HG03520 (cell line): ENCODE results near the gene PLXNA4.

Source experiments
- ATAC-seq: cut with Tn5 transposase; IDR thresholded peaks from one replicate; pipeline ENCODE4 v1.9.1; 2021; ENCODE audit warnings: mild to moderate bottlenecking, moderate library complexity; ENCODE audit not compliant: unreplicated experiment

PLXNA4 gene

GRCh38 chr7:132225216-132226030 is 350.8 kb downstream of the PLXNA4 start:
- no peak for ATAC-seq

- no peak for ATAC-seq
Observed at GRCh38 chr7:132221356-132221755, 354.9 kb downstream of the PLXNA4 start.

DNA sequence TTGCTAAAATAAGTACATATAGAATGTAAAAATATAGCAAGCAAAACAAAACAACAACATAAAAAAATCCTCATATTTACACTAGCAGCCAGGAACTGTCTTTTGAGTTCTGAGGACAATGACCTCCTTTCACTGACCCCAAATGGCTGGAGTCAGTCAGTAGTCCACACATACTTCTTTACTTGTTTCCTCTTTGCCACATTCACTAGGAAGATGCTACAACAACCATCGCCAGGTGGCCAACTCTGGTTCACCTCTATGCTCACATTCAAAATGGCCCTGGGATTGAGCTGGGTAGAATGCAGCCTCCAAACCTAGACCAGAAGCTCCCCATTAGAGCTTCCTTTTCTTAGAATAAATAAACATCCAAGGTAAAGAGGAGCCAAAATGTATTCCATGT is 356.2 kb downstream of the PLXNA4 start:
- no peak for ATAC-seq

DNA sequence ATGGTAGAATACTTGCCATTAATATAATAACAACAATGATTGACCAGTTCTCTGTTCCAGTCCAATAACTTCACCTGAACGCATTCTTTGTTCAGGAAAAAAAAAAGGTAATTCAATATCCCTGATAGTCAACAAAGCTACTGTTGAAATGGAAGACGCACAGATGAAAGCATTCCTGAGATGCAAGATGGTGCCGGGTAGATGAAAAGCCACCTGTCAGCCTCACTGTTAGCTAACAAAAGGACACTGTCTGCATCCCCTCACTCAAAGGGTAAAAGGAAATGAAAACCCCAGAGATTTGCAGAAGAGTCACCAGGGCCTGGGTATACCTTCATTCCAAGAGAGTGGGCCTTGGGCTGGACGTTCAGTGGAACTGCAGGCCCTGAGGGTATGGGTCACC is 357.4 kb downstream of the PLXNA4 start:
- no peak for ATAC-seq

DNA sequence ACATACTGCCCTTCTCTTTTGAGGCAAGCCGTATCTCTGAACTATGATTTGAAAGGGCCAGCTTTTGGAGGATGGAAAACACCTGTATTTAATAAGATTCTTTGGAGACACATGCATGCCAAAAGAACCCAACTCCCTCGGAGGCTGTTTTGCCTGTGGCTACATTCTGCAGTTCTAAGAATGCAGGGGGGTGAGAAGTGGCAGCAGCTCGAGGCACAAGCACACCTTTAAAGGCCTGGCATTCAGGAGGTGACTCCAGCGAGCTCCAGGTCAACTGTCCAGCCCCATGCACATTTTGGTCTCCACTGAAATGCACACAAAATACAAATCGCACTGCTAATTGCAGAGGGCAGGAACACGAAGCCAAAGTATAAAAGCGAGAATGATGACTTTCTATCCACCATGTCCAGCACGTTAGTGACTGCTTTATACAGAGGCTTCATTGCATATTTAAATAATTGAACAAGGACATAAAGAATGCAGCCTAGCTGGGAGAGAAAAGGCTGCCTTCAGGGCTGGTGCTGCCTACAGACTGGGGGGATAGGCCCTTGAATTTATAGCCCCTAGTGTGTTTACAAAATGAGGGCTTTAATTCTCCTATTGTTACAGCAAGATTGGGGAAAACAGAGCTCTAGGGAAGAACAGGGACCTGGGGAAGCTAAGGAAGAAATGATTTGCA is 359.3 kb downstream of the PLXNA4 start:
- ATAC-seq, result no peak

GRCh38 chr7:132214452-132214851 is 361.8 kb downstream of the PLXNA4 start:
- ATAC-seq, result no peak

- ATAC-seq, result no peak
Observed at GRCh38 chr7:132213583-132213982, 362.7 kb downstream of the PLXNA4 start.

DNA sequence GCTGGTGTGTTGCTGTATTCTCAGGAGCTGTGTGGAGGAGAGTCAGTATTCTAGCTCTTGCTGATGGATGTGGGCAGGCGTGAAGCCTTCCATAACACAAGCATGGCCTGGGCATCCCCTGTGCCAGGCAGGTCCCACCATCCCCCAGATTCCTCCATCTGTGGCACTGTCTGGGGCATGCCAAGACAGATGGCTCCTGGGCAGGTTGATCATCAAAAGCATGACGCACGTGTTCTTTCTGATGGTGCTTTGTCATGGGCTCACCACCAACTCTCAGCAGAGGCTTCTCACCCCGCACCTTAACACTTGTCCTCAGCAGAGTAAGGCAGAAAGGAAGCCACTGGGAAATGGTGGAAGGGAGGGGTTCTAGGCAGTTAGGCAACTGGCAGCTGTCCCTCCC is 364.3 kb downstream of the PLXNA4 start:
- no peak for ATAC-seq

DNA sequence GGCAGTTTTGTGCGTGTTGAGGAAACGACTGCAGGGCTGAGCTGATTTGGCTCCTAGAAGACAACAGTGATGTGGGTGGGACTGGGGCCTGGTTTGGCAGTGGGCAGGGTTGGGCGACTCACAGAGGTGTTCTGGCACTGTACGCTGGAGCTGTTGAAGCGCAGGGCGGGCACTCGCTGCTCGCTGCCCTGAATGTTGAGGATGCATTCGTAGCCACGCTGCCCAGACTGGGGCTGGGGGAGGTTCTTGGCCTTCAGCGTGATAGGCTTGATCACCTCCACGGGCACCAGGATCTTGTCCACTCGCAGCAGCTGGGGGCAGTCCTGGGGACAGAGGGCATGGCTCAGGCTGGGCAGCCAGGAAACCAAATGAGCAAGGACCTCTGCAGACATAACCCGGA is 365.4 kb downstream of the PLXNA4 start:
- no peak for ATAC-seq

DNA sequence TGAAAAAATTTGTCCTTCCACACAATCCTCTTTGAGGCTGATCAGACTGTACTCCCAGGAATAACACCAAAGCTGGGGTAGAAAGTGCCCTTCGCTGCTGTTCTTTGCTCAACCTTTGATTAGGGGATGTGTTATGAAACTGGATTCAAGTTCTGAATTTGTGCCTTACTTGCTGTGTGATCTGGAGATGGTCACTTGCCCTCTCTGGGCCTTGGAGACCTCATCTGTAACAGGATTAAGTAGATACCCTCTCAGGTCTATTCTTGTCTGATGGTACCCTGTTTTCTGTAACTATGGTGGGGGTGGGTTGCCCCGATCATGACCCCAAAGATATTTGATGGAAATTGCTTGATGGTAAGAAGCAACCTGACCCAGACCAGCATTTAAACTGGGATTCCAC is 368.5 kb downstream of the PLXNA4 start:
- no peak for ATAC-seq

GRCh38 chr7:132207211-132207610 is 369.1 kb downstream of the PLXNA4 start:
- ATAC-seq, result no peak

- no peak for ATAC-seq
Observed at GRCh38 chr7:132206594-132206993, 369.7 kb downstream of the PLXNA4 start.

DNA sequence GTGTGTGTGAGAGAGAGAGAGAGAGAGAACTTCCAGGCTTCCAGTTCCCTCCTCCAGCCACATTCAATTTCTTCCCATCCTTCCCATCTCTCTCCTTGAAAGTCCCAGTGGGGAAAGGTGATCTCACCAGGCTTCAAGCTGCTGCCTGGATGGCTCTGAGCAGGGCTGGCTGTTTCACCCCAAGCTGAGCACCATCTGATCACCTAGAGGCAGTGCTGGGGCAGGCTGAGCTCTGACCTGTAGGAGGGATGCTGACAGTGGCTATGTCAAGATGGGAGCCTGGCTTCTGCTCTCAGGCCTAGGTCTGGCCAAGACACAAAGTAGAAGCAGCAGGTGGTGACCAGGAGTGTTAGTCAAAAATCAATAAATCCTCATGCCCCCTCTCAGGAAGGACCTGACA is 370.8 kb downstream of the PLXNA4 start:
- no peak for ATAC-seq

DNA sequence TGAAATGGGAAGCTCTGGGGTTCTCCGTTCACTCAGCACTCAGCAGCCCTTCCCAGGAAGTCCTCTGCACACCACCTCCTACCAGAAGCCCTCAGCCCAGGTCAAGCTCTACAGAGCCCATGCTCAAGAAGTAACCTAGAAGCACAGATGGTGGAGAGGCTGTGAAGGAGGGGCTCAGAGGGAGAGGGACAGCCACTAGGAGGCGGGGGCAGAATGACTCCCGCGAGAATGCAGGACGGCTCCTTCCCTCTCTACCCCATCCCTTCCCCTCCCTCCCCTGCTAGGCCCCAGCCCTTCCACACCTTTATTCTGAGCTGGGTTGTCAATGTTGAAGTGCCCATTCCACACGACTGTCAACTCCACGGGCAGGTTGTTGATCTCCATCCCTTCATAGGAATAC is 373.2 kb downstream of the PLXNA4 start:
- ATAC-seq, result no peak

- no peak for ATAC-seq
Observed at GRCh38 chr7:132202541-132202940, 373.7 kb downstream of the PLXNA4 start.

- no peak for ATAC-seq
Observed at GRCh38 chr7:132200141-132200540, 376.1 kb downstream of the PLXNA4 start.

- no peak for ATAC-seq
Observed at GRCh38 chr7:132199626-132200025, 376.6 kb downstream of the PLXNA4 start.

GRCh38 chr7:132197772-132198171 is 378.5 kb downstream of the PLXNA4 start:
- no peak for ATAC-seq

DNA sequence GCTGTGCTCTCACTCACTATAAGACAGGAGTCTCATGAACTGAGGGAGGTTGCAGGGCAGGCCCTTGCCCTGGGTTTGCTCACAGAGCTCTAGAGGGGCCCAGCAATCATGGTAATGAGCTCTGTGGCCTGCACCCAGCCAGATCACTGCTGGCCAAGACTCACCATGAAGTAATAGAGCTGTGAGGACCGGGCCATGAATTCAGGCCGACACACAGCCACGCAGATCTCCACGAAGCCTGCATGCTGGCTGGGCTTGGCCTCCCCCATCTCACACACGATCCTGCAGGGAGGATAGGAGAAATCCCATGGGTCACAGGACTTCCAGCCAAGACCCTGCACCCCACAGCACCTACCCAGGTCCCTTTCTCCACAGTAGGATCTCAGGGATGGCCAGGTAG is 382.4 kb downstream of the PLXNA4 start:
- ATAC-seq, result no peak

- ATAC-seq, result no peak
Observed at GRCh38 chr7:132192809-132193208, 383.5 kb downstream of the PLXNA4 start.

DNA sequence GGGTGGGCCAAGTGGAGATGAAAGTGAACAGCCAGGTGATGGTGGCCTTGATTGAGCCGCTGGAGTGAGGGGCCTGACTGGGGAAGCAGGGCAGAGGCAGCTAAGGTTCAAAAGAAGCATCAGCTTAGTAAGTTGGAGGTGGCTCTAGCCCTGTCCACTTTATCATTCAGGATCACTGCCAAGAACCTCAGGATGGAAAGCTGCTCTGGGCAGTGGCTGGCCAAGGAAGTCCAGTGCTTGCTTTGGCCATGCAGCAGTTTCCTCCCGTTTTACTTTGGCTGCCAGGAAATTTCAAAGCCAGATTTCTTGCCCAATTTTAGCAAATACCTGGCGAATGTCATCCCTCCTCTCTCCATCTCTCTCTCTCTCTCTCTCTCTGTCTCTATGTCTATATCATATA is 384.9 kb downstream of the PLXNA4 start:
- ATAC-seq, result no peak

- ATAC-seq, result no peak
Observed at GRCh38 chr7:132190683-132191082, 385.6 kb downstream of the PLXNA4 start.
